Measurements from ENCODE around the gene CCDC93.

GRCh38 chr2:117888897-117889296 is 125.0 kb downstream of the CCDC93 start:
- TF ChIP-seq EZH2 (IDR thresholded peaks at IDR 0.05; ENCODE audit: insufficient read depth, poor library complexity, severe bottlenecking) (no peak), EZH2phosphoT487 (IDR thresholded peaks at IDR 0.05; ENCODE audit: insufficient read depth, low read depth) (no peak)
